ENCODE data around the gene TMEM178A. TPM values are rescaled to one million over a fixed set of nuclear protein-coding genes. Genes with fewer than 3 reads are reported as not detected.

Gene TMEM178A
- polyA plus RNA-seq, 3 donors: 0.15 TPM; not detected in 2

DNA sequence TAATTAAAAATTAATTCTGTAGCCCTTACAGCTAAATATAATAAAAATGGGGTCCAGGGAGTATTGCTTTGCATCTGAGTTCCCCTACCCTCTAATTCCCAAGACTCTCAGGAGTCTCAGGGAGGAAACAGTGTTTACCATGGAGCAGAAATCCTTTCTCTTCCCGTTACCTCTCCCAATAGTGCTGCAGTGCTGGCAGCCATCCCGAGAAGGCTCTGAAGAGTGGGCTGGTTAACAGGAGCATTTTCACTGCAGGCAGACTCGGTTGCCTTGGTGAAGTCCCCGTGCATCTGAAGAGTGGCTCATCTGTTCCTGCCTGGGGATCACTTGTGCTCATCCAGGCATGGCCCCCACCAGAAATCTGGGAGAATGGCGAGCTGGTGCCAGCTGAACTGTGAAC lies 41.8 kb upstream of the TMEM178A start:
- no peak overlapping the region for H2AFZ ChIP-seq (ENCODE audit: insufficient read depth, low read depth, low read length, poor library complexity, severe bottlenecking)
- no peaks in the 10 kb centered on the region for H4K20me1 ChIP-seq (ENCODE audit: insufficient read depth, low read length)
- H3K9me3 ChIP-seq (replicated peaks in 1 of 2; ENCODE audit: control insufficient read depth in 1 of 2, insufficient read depth in 1 of 2, low read length in 2 of 2): no peaks in the 10 kb centered on the region
- H3K9me3 Mint-ChIP-seq: peaks cover 0 to 8% (median 0%) of the 10 kb centered on the region in 7 donors
- 95% methylated on average over 4 of the region's 5 CpGs for WGBS (ENCODE audit: insufficient coverage)
- H3K4me2 ChIP-seq (replicated peaks; ENCODE audit: extremely low read depth, low read length, poor library complexity, severe bottlenecking): no peak overlapping the region
- H3K36me3 ChIP-seq (replicated peaks in 1 of 2; ENCODE audit: control insufficient read depth in 1 of 2, insufficient read depth in 2 of 2, low read length in 2 of 2): no peaks in the 10 kb centered on the region
- no peak overlapping the region for H3K9ac ChIP-seq (ENCODE audit: insufficient read depth, low read length, poor library complexity, severe bottlenecking)
- no peaks in the 10 kb centered on the region for H3K36me3 Mint-ChIP-seq
- no peak overlapping the region for H3K4me3 ChIP-seq (replicated peaks in 1 of 3; ENCODE audit: low read depth in 2 of 3, low read length in 3 of 3)
- H3K27ac ChIP-seq (ENCODE audit: low read depth in 1 of 2, low read length in 2 of 2): no peak overlapping the region
- no peak for DNase-seq
- H3K27me3 ChIP-seq (ENCODE audit: control insufficient read depth in 2 of 2, insufficient read depth in 2 of 2, low read length in 2 of 2): no peaks in the 10 kb centered on the region
- no peak overlapping the region for H3K27ac Mint-ChIP-seq
- no peak overlapping the region for H3K4me3 Mint-ChIP-seq
- H3K27me3 Mint-ChIP-seq (ENCODE audit: low read depth in 3 of 3): no peaks in the 10 kb centered on the region
- H3K4me1 ChIP-seq (ENCODE audit: control insufficient read depth in 1 of 2, insufficient read depth in 2 of 2, low read length in 2 of 2): peaks cover 33 to 37% of the 10 kb centered on the region in 2 donors
- TF ChIP-seq, protein P1, sequence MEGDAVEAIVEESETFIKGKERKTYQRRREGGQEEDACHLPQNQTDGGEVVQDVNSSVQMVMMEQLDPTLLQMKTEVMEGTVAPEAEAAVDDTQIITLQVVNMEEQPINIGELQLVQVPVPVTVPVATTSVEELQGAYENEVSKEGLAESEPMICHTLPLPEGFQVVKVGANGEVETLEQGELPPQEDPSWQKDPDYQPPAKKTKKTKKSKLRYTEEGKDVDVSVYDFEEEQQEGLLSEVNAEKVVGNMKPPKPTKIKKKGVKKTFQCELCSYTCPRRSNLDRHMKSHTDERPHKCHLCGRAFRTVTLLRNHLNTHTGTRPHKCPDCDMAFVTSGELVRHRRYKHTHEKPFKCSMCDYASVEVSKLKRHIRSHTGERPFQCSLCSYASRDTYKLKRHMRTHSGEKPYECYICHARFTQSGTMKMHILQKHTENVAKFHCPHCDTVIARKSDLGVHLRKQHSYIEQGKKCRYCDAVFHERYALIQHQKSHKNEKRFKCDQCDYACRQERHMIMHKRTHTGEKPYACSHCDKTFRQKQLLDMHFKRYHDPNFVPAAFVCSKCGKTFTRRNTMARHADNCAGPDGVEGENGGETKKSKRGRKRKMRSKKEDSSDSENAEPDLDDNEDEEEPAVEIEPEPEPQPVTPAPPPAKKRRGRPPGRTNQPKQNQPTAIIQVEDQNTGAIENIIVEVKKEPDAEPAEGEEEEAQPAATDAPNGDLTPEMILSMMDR (IDR thresholded peaks at IDR 0.05): no peak
- no peaks in the 10 kb centered on the region for H3K79me2 ChIP-seq (ENCODE audit: insufficient read depth, low read length)
- intact Hi-C loops (cut with micrococcal nuclease): no loop called here
- peaks cover 41% of the 10 kb centered on the region for H3K4me1 Mint-ChIP-seq

DNA sequence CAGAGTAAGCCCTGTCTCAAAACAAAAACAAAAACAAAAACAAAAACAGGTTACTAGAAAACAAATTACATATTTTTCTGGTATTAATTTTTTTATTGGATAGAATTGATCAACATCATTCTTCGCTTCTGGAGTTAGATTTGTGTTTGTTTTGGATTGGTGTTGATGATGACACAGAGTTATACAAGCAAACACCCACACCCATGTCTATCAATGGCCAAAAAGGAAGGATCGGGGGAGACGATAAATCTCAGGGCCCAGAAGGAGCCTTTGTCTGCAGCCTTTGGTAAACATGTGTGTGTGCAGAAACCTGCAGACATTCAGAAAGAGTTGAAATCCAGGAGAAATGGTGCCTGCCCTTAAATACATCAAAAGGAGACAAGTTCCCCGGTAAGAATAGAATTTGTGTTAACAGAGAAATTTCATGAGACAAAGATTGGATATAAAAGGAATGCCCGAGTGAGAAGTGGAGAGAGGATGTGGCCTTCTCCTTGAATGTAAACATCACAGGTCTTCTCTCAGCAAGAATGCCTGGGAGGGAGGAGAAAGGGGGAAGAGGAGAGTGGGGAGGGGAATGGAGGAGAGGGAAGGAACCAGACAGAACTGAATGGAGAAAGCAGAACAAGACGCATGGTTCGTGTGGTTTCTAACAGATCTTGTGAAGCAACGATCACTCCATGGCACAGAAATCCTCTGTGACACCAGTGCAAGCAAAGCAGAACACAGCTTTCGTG lies 40.4 kb upstream of the TMEM178A start:
- WGBS (ENCODE audit: insufficient coverage): 3% methylated on average over 4 of the region's 9 CpGs
- Histone ChIP-seq H2AFZ (ENCODE audit: insufficient read depth, low read depth, low read length, poor library complexity, severe bottlenecking) (no peak overlapping the region), H3K9me3 (replicated peaks in 1 of 2; ENCODE audit: control insufficient read depth in 1 of 2, insufficient read depth in 1 of 2, low read length in 2 of 2) (no peaks in the 10 kb centered on the region), H3K9ac (ENCODE audit: insufficient read depth, low read length, poor library complexity, severe bottlenecking) (no peak overlapping the region), H4K20me1 (ENCODE audit: insufficient read depth, low read length) (no peaks in the 10 kb centered on the region), H3K27me3 (ENCODE audit: control insufficient read depth in 2 of 2, insufficient read depth in 2 of 2, low read length in 2 of 2) (no peaks in the 10 kb centered on the region), H3K4me1 (ENCODE audit: control insufficient read depth in 1 of 2, insufficient read depth in 2 of 2, low read length in 2 of 2) (peaks cover 20 to 23% of the 10 kb centered on the region in 2 donors), H3K4me3 (replicated peaks in 1 of 3; ENCODE audit: low read depth in 2 of 3, low read length in 3 of 3) (peak overlapping the region in 1 of 3 experiments; percentile 34), H3K36me3 (replicated peaks in 1 of 2; ENCODE audit: control insufficient read depth in 1 of 2, insufficient read depth in 2 of 2, low read length in 2 of 2) (no peaks in the 10 kb centered on the region), H3K79me2 (ENCODE audit: insufficient read depth, low read length) (no peaks in the 10 kb centered on the region), H3K27ac (ENCODE audit: low read depth in 1 of 2, low read length in 2 of 2) (peak overlapping the region in 1 of 2 donors; percentile 21), H3K4me2 (replicated peaks; ENCODE audit: extremely low read depth, low read length, poor library complexity, severe bottlenecking) (peak overlapping the region; percentile 41)
- peaks cover 0 to 6% (median 0%) of the 10 kb centered on the region in 7 donors for H3K9me3 Mint-ChIP-seq
- H3K27ac Mint-ChIP-seq: peak overlapping the region in 6 of 7 donors; percentile 4 to 60 (median 22)
- intact Hi-C loops (cut with micrococcal nuclease): no loop called here
- peaks cover 27% of the 10 kb centered on the region for H3K4me1 Mint-ChIP-seq
- H3K4me3 Mint-ChIP-seq: peak overlapping the region; percentile 41 to 71
- H3K36me3 Mint-ChIP-seq: no peaks in the 10 kb centered on the region
- peak; percentile 34 to 61 (median 53) for DNase-seq
- peaks cover 0 to 2% (median 0%) of the 10 kb centered on the region in 3 donors for H3K27me3 Mint-ChIP-seq (ENCODE audit: low read depth in 3 of 3)
- TF ChIP-seq, protein P1 (IDR thresholded peaks at IDR 0.05): no peak
